ENCODE measurements around the gene SPEF1. TPM values are rescaled to one million over a fixed set of nuclear protein-coding genes. Genes with fewer than 3 reads are reported as not detected.
A peak's percentile ranks its signal among the peaks of the same experiment; 100 is the strongest.

The SPEF1 gene
- total RNA-seq, 1 donor = under 0.01 TPM

DNA sequence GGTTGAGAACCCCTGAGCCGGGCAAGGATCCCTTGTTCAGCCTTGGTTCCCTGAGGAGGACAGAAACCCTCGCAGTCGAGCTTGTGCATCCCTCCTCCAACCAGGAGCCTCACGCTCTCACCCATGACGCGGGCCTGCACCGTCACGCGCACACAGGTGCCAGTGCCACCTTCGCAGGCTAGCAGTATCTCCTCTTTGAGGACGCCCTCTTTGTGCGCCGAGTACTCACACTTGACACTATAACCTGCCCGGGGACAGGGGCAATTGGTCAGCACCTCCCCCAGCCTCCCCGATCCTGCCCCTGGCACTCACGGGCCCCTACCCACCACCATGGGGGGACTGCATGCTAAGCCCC is 27.0 kb downstream of the SPEF1 start:
- Histone ChIP-seq H2AFZ (ENCODE audit: low read length) (no peak overlapping the region), H3K27ac (ENCODE audit: low read depth, low read length) (no peak overlapping the region)

DNA sequence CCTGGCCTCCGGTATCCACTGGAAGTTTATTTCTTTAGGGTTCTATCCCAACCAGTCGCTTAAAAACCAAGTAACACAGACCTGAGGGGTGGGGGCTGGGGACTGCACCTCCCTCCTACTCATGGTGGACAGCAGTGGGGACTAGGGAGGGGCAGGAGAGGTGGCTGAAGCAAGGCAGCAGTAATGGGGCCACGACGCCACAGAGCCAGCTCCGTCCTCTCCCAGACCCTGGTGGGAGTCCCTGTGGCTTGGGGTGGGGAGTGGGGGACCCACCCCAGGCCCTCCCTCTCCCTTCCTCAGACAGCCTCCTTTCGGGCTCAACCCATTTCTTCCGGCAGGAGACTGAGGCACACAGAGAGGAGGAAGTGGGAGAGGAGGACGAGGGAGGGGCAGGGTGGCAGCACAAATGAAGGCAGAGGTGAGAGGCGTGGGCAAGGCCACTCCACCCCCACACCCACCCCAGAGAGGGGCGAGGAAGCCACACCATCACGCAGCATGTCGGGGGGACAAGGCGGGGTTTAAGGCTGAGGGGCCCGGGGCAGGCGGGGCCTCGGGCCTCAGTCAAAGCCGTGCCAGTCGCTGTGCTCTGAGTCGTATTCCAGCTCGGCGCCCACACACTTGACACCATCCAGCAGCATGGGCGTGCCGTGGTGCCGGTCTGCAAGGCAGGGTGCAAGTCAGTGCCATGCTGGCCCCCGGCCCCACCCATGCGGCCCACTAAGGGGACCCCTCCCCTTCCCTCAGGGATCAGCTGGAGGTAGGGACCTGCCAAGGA is 27.6 kb downstream of the SPEF1 start:
- peak; percentile 72 for DNase-seq (ENCODE audit: insufficient read length, low spot score, missing footprints)
- no peak overlapping the region for H3K27ac ChIP-seq (ENCODE audit: low read depth, low read length)
- H3K79me2 ChIP-seq (ENCODE audit: insufficient read depth, low read length) = no peaks in the 10 kb centered on the region
- H3K27me3 ChIP-seq (ENCODE audit: insufficient read depth, low read length) = no peaks in the 10 kb centered on the region
- H2AFZ ChIP-seq (ENCODE audit: low read length) = no peak overlapping the region
- H4K20me1 ChIP-seq (ENCODE audit: insufficient read depth, low read length) = no peaks in the 10 kb centered on the region
- no peaks in the 10 kb centered on the region for H3K4me1 ChIP-seq (ENCODE audit: insufficient read depth, low read length)
- no peaks in the 10 kb centered on the region for H3K9me3 ChIP-seq (ENCODE audit: low read depth, low read length)
- peaks cover 8% of the 10 kb centered on the region for H3K36me3 ChIP-seq (ENCODE audit: insufficient read depth, low read length)
- TF ChIP-seq, protein P1, sequence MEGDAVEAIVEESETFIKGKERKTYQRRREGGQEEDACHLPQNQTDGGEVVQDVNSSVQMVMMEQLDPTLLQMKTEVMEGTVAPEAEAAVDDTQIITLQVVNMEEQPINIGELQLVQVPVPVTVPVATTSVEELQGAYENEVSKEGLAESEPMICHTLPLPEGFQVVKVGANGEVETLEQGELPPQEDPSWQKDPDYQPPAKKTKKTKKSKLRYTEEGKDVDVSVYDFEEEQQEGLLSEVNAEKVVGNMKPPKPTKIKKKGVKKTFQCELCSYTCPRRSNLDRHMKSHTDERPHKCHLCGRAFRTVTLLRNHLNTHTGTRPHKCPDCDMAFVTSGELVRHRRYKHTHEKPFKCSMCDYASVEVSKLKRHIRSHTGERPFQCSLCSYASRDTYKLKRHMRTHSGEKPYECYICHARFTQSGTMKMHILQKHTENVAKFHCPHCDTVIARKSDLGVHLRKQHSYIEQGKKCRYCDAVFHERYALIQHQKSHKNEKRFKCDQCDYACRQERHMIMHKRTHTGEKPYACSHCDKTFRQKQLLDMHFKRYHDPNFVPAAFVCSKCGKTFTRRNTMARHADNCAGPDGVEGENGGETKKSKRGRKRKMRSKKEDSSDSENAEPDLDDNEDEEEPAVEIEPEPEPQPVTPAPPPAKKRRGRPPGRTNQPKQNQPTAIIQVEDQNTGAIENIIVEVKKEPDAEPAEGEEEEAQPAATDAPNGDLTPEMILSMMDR (IDR thresholded peaks at IDR 0.05; ENCODE audit: extremely low read depth, low read depth, low read length) = no peak
- H3K4me3 ChIP-seq (ENCODE audit: insufficient read depth, low read length) = no peak overlapping the region
- no peak overlapping the region for H3K4me2 ChIP-seq (ENCODE audit: insufficient read depth, low read length)

More for the DNA sequence above, 27.0 kb downstream of the SPEF1 start:
- TF ChIP-seq, protein P1 (IDR thresholded peaks at IDR 0.05; ENCODE audit: extremely low read depth, low read depth, low read length) = no peak
- H3K79me2 ChIP-seq (ENCODE audit: insufficient read depth, low read length) = no peaks in the 10 kb centered on the region
- H3K27me3 ChIP-seq (ENCODE audit: insufficient read depth, low read length) = no peaks in the 10 kb centered on the region
- H4K20me1 ChIP-seq (ENCODE audit: insufficient read depth, low read length) = no peaks in the 10 kb centered on the region
- H3K4me3 ChIP-seq (ENCODE audit: insufficient read depth, low read length) = no peak overlapping the region
- no peaks in the 10 kb centered on the region for H3K4me1 ChIP-seq (ENCODE audit: insufficient read depth, low read length)
- H3K4me2 ChIP-seq (ENCODE audit: insufficient read depth, low read length) = no peak overlapping the region
- peaks cover 8% of the 10 kb centered on the region for H3K36me3 ChIP-seq (ENCODE audit: insufficient read depth, low read length)
- H3K9me3 ChIP-seq (ENCODE audit: low read depth, low read length) = no peaks in the 10 kb centered on the region
- DNase-seq (ENCODE audit: insufficient read length, low spot score, missing footprints) = no peak

- Histone ChIP-seq H3K4me1 (ENCODE audit: insufficient read depth, low read length) (no peaks in the 10 kb centered on the region), H3K27ac (ENCODE audit: low read depth, low read length) (no peak overlapping the region), H3K27me3 (ENCODE audit: insufficient read depth, low read length) (no peaks in the 10 kb centered on the region), H3K4me2 (ENCODE audit: insufficient read depth, low read length) (no peak overlapping the region), H3K9me3 (ENCODE audit: low read depth, low read length) (no peaks in the 10 kb centered on the region), H3K79me2 (ENCODE audit: insufficient read depth, low read length) (no peaks in the 10 kb centered on the region), H3K4me3 (ENCODE audit: insufficient read depth, low read length) (no peak overlapping the region), H4K20me1 (ENCODE audit: insufficient read depth, low read length) (no peaks in the 10 kb centered on the region), H3K36me3 (ENCODE audit: insufficient read depth, low read length) (peaks cover 4% of the 10 kb centered on the region), H2AFZ (ENCODE audit: low read length) (no peak overlapping the region)
- TF ChIP-seq, protein P1 (IDR thresholded peaks at IDR 0.05; ENCODE audit: extremely low read depth, low read depth, low read length) = peak; percentile 93
- DNase-seq (ENCODE audit: insufficient read length, low spot score, missing footprints) = peak; percentile 99
Measured at GRCh38 chr20:3753098-3753497, 28.1 kb downstream of the SPEF1 start.

GRCh38 chr20:3752386-3752759 is 28.9 kb downstream of the SPEF1 start:
- Histone ChIP-seq H2AFZ (ENCODE audit: low read length) (no peak overlapping the region), H3K36me3 (ENCODE audit: insufficient read depth, low read length) (no peaks in the 10 kb centered on the region), H3K4me3 (ENCODE audit: insufficient read depth, low read length) (no peak overlapping the region), H4K20me1 (ENCODE audit: insufficient read depth, low read length) (no peaks in the 10 kb centered on the region), H3K27ac (ENCODE audit: low read depth, low read length) (no peak overlapping the region), H3K79me2 (ENCODE audit: insufficient read depth, low read length) (no peaks in the 10 kb centered on the region), H3K27me3 (ENCODE audit: insufficient read depth, low read length) (no peaks in the 10 kb centered on the region), H3K9me3 (ENCODE audit: low read depth, low read length) (no peaks in the 10 kb centered on the region), H3K4me2 (ENCODE audit: insufficient read depth, low read length) (no peak overlapping the region), H3K4me1 (ENCODE audit: insufficient read depth, low read length) (no peaks in the 10 kb centered on the region)
- DNase-seq (ENCODE audit: insufficient read length, low spot score, missing footprints) = peak; percentile 88
- TF ChIP-seq, protein P1 (IDR thresholded peaks at IDR 0.05; ENCODE audit: extremely low read depth, low read depth, low read length) = no peak
